ENCODE measurements around the gene SUV39H2. TPM values are rescaled to one million over a fixed set of nuclear protein-coding genes. Genes with fewer than 3 reads are reported as not detected.

SUV39H2 gene
- total RNA-seq, 2 donors from 2014 or later: 3.1 to 4.6 TPM

DNA sequence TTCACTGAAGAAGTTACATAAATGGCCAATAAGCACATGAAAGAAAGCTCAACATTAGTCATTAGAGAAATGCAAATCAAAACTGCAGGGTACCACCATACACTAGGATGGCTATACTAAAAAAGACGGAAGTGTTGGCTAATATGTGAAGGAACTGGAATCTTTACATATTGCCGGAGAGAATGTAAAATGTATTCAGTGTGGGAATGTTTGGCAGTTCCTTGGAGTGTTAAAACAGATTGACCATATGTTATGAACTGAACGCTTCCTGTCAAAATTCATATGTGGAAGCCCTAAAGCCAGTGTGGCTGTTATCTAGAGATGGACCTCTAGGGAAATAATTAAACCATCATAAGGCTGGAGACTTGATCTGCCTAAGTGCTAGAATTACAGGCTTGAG lies 33.1 kb downstream of the SUV39H2 start:
- TF ChIP-seq, protein P1, sequence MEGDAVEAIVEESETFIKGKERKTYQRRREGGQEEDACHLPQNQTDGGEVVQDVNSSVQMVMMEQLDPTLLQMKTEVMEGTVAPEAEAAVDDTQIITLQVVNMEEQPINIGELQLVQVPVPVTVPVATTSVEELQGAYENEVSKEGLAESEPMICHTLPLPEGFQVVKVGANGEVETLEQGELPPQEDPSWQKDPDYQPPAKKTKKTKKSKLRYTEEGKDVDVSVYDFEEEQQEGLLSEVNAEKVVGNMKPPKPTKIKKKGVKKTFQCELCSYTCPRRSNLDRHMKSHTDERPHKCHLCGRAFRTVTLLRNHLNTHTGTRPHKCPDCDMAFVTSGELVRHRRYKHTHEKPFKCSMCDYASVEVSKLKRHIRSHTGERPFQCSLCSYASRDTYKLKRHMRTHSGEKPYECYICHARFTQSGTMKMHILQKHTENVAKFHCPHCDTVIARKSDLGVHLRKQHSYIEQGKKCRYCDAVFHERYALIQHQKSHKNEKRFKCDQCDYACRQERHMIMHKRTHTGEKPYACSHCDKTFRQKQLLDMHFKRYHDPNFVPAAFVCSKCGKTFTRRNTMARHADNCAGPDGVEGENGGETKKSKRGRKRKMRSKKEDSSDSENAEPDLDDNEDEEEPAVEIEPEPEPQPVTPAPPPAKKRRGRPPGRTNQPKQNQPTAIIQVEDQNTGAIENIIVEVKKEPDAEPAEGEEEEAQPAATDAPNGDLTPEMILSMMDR (IDR thresholded peaks at IDR 0.05): no peak
- TF ChIP-seq POLR2A (IDR thresholded peaks at IDR 0.05): no peak
- H3K9me3 ChIP-seq: no peaks in the 10 kb centered on the region
- intact Hi-C loops (cut with DNase I): no loop called here
- no peak for DNase-seq
- peaks cover 0 to 9% of the 10 kb centered on the region in 2 donors for H3K36me3 ChIP-seq (replicated peaks in 1 of 2; ENCODE audit: insufficient read depth in 1 of 2, low read depth in 2 of 2)
- 93 to 97% methylated on average over 3 of the region's 3 CpGs for WGBS, 2 donors
- H3K27me3 ChIP-seq: no peaks in the 10 kb centered on the region
- H3K4me1 ChIP-seq: no peaks in the 10 kb centered on the region
- ATAC-seq: no peak
- H3K27ac ChIP-seq: no peak overlapping the region
- H3K4me3 ChIP-seq: no peak overlapping the region

DNA sequence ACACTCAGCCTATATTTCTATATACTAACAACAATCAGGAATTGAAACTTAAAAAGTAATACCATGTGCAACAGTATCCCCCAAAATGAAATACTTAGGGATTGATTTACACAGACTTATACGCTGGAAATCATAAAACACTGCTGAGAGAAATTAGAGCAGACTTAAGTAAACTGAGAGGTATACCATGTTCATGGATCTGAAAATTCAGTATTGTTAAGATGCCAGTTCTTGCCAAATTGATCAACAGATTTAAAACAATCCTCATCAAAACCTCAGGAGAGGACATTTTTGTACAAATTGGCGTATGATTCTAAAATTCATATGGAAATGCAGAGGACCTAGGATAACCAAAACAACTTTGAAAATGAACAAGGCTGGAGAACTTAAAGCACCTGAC lies 37.9 kb downstream of the SUV39H2 start:
- no peak for DNase-seq
- Histone ChIP-seq H3K36me3 (replicated peaks in 1 of 2; ENCODE audit: insufficient read depth in 1 of 2, low read depth in 2 of 2) (peaks cover 9 to 14% of the 10 kb centered on the region in 2 donors), H3K4me1 (no peaks in the 10 kb centered on the region), H3K27ac (no peak overlapping the region), H3K27me3 (no peaks in the 10 kb centered on the region), H3K4me3 (no peak overlapping the region), H3K9me3 (no peaks in the 10 kb centered on the region)
- no peak for TF ChIP-seq POLR2A (IDR thresholded peaks at IDR 0.05)
- TF ChIP-seq, protein P1 (IDR thresholded peaks at IDR 0.05): no peak
- intact Hi-C loops (cut with DNase I): no loop called here
- no peak for ATAC-seq
- WGBS, 2 donors: 92 to 95% methylated on average over 2 of the region's 2 CpGs

DNA sequence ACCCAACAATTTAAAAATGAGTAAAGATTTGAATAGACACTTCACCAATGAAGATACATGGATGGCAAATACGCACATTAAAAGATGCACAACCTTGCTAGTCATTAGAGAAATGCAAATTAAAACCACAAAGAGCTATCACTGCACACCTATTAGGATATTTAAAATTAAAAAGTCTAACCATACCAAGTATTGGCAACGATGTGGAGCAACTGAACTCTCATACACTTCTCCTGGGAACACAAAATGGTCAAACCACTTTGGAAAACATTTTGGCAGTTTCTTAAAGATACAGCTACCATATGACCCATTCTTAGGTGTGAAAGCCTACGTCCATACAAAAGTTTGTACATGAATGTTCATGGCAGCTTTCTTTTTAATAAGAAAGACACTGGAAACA lies 39.2 kb downstream of the SUV39H2 start:
- intact Hi-C loops (cut with DNase I): no loop called here

DNA sequence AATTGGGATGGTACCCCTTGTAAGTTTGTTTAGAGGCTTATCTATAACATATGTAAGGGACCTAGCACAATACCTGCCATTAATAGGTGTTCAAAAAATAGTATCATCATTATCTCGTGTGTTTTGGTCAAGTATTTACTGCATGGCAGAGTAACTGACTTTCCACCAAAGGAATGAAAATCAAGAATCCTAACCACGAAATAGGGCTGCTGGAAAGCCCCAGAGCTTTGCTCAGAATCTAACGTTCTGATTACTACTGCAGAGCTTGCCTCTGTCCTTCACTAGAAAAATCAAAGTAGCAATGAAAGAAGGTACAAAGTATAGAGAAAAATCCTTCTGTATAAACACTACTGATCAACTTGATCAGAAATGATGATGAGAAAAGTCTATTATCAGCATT lies 40.3 kb downstream of the SUV39H2 start:
- Histone ChIP-seq H3K9me3 (no peaks in the 10 kb centered on the region), H3K4me1 (no peaks in the 10 kb centered on the region), H3K4me3 (no peak overlapping the region), H3K27me3 (no peaks in the 10 kb centered on the region), H3K27ac (no peak overlapping the region), H3K36me3 (replicated peaks in 1 of 2; ENCODE audit: insufficient read depth in 1 of 2, low read depth in 2 of 2) (peaks cover 12 to 17% of the 10 kb centered on the region in 2 donors)
- intact Hi-C loops (cut with DNase I): no loop called here
- DNase-seq: no peak
- 89 to 91% methylated on average over 3 of the region's 3 CpGs for WGBS, 2 donors
- ATAC-seq: no peak
- no peak for TF ChIP-seq POLR2A (IDR thresholded peaks at IDR 0.05)
- TF ChIP-seq, protein P1 (IDR thresholded peaks at IDR 0.05): no peak

More for the DNA sequence above, 39.2 kb downstream of the SUV39H2 start:
- Histone ChIP-seq H3K27me3 (no peaks in the 10 kb centered on the region), H3K27ac (no peak overlapping the region), H3K9me3 (no peaks in the 10 kb centered on the region), H3K36me3 (replicated peaks in 1 of 2; ENCODE audit: insufficient read depth in 1 of 2, low read depth in 2 of 2) (peaks cover 12 to 17% of the 10 kb centered on the region in 2 donors), H3K4me1 (no peaks in the 10 kb centered on the region), H3K4me3 (no peak overlapping the region)
- ATAC-seq (no peak), DNase-seq (no peak)
- WGBS, 2 donors: 97% methylated on average over 3 of the region's 3 CpGs
- TF ChIP-seq POLR2A (IDR thresholded peaks at IDR 0.05): no peak
- TF ChIP-seq, protein P1 (IDR thresholded peaks at IDR 0.05): no peak

GRCh38 chr10:14924013-14924412 lies 45.3 kb downstream of the SUV39H2 start:
- ATAC-seq (no peak), DNase-seq (no peak)
- Histone ChIP-seq H3K27me3 (no peaks in the 10 kb centered on the region), H3K36me3 (replicated peaks in 1 of 2; ENCODE audit: insufficient read depth in 1 of 2, low read depth in 2 of 2) (peaks cover 4 to 10% of the 10 kb centered on the region in 2 donors), H3K9me3 (no peaks in the 10 kb centered on the region), H3K4me3 (no peak overlapping the region), H3K4me1 (no peaks in the 10 kb centered on the region), H3K27ac (no peak overlapping the region)
- 96 to 97% methylated on average over 7 of the region's 7 CpGs for WGBS, 2 donors
- TF ChIP-seq POLR2A (IDR thresholded peaks at IDR 0.05): no peak
- TF ChIP-seq, protein P1 (IDR thresholded peaks at IDR 0.05): no peak
- intact Hi-C loops (cut with DNase I): no loop called here

Measured in body of pancreas (tissue), 4 donors.